HG03565 (cell line): ENCODE data around the gene MICAL3.
"Not testable (repeated sequence)": the region's sequence is repeated elsewhere in the genome, so short reads cannot be mapped to it uniquely, and the experiment has no call there.

Experiments
- ATAC-seq: cut with Tn5 transposase; IDR thresholded peaks from one replicate; pipeline ENCODE4 v1.9.1; 2021; ENCODE audit warnings: mild to moderate bottlenecking, moderate library complexity; ENCODE audit not compliant: unreplicated experiment

MICAL3 gene

GRCh38 chr22:18059473-18059872 is 35.1 kb upstream of the MICAL3 start:
- ATAC-seq: no peak

GRCh38 chr22:18059094-18059417 is 34.7 kb upstream of the MICAL3 start:
- ATAC-seq: no peak

GRCh38 chr22:18058371-18059093 is 34.2 kb upstream of the MICAL3 start:
- no peak for ATAC-seq

GRCh38 chr22:18057568-18058209 is 33.3 kb upstream of the MICAL3 start:
- peak; percentile 56 for ATAC-seq

GRCh38 chr22:18056807-18057474 is 32.6 kb upstream of the MICAL3 start:
- peak; percentile 50 for ATAC-seq

- ATAC-seq: no peak
These were observed 31.9 kb upstream of the MICAL3 start for GRCh38 chr22:18056161-18056666.

- ATAC-seq: no peak
These were observed 31.3 kb upstream of the MICAL3 start for GRCh38 chr22:18055619-18056160.

GRCh38 chr22:18053216-18053946 is 29.0 kb upstream of the MICAL3 start:
- not testable (repeated sequence) for ATAC-seq

GRCh38 chr22:18051113-18051512 is 26.8 kb upstream of the MICAL3 start:
- not testable (repeated sequence) for ATAC-seq

GRCh38 chr22:18050065-18050464 is 25.7 kb upstream of the MICAL3 start:
- ATAC-seq: no peak

GRCh38 chr22:18048441-18048898 is 24.1 kb upstream of the MICAL3 start:
- no peak for ATAC-seq

- no peak for ATAC-seq
These were observed 23.7 kb upstream of the MICAL3 start for GRCh38 chr22:18048041-18048440.

GRCh38 chr22:18045794-18046193 is 21.4 kb upstream of the MICAL3 start:
- ATAC-seq: no peak

- no peak for ATAC-seq
These were observed 20.3 kb upstream of the MICAL3 start for GRCh38 chr22:18044548-18045271.

GRCh38 chr22:18042685-18043084 is 18.3 kb upstream of the MICAL3 start:
- no peak for ATAC-seq

- ATAC-seq: not testable (repeated sequence)
These were observed 16.5 kb upstream of the MICAL3 start for GRCh38 chr22:18040898-18041297.

GRCh38 chr22:18035751-18036150 is 11.4 kb upstream of the MICAL3 start:
- ATAC-seq: no peak

GRCh38 chr22:18034076-18034475 is 9.7 kb upstream of the MICAL3 start:
- no peak for ATAC-seq

GRCh38 chr22:18033204-18033998 is 9.0 kb upstream of the MICAL3 start:
- ATAC-seq: no peak
